Karpas-422 (cell line): Measurements from ENCODE around the gene BPIFB4. TPM values are rescaled to one million over a fixed set of nuclear protein-coding genes. Genes with fewer than 3 reads are reported as not detected.

ENCODE experiments used
- DNase-seq: peaks from one replicate; pipeline ENCODE4 v3.0.0-alpha.2; 2015
- H2AFZ ChIP-seq: fragments of 200-600 bp; sonication (generic); 2 replicates; pipeline ENCODE4 v1.6.1; 2014; ENCODE audit warnings: antibody characterized with exemption, low read length, mixed read lengths
- H3K27ac ChIP-seq: fragments of 200-600 bp; sonication (generic); 2 replicates; pipeline ENCODE4 v1.5.1; 2014; ENCODE audit warnings: mild to moderate bottlenecking, low read length, moderate library complexity
- H3K27me3 ChIP-seq: fragments of 200-600 bp; sonication (generic); 2 replicates; pipeline ENCODE4 v1.6.1; 2014; ENCODE audit warnings: low read length, mixed read lengths
- H3K36me3 ChIP-seq: fragments of 200-600 bp; sonication (generic); 2 replicates; pipeline ENCODE4 v1.6.1; 2014; ENCODE audit warnings: low read length, mixed read lengths; ENCODE audit not compliant: insufficient read depth
- H3K4me1 ChIP-seq: fragments of 200-600 bp; sonication (generic); 2 replicates; pipeline ENCODE4 v1.6.1; 2014; ENCODE audit warnings: mild to moderate bottlenecking, low read length, mixed read lengths
- H3K4me2 ChIP-seq: fragments of 200-600 bp; sonication (generic); 2 replicates; pipeline ENCODE4 v1.6.1; 2014; ENCODE audit warnings: low read length, low read depth, mild to moderate bottlenecking; ENCODE audit not compliant: poor library complexity, severe bottlenecking
- H3K4me3 ChIP-seq: fragments of 200-600 bp; sonication (generic); 2 replicates; pipeline ENCODE4 v1.5.1; 2014; ENCODE audit warnings: mild to moderate bottlenecking, antibody characterized with exemption, low read length, mixed read lengths
- H3K79me2 ChIP-seq: fragments of 200-600 bp; sonication (generic); 2 replicates; pipeline ENCODE4 v1.6.1; 2014; ENCODE audit warnings: mild to moderate bottlenecking, low read length, mixed read lengths
- H3K9ac ChIP-seq: fragments of 200-600 bp; sonication (generic); 2 replicates; pipeline ENCODE4 v1.6.0; 2014; ENCODE audit warnings: low read length
- H3K9me2 ChIP-seq: fragments of 200-600 bp; sonication (generic), shearing (Covaris generic); replicated peaks from 2 replicates; pipeline ENCODE4 v1.6.0; 2014; ENCODE audit warnings: mild to moderate bottlenecking, low read length, moderate library complexity; ENCODE audit not compliant: insufficient read depth
- H3K9me3 ChIP-seq: fragments of 300-700, 200-600 bp; sonication (generic); 2 replicates; pipeline ENCODE4 v1.6.1; 2014; ENCODE audit warnings: low read length, mixed read lengths
- H4K20me1 ChIP-seq: fragments of 200-600 bp; sonication (generic); 2 replicates; pipeline ENCODE4 v1.6.1; 2014; ENCODE audit warnings: mild to moderate bottlenecking, antibody characterized with exemption, low read length, low read depth; ENCODE audit not compliant: insufficient read depth
- total RNA-seq: library from RNA; depleted of rRNA; stranded (reverse); fragments of >200 nt; shearing (Covaris generic); gene quantifications from 2 replicates; pipeline ENCODE4 v1.2.3, GENCODE V29; 2014; ENCODE audit warnings: low replicate concordance; rRNA removed

BPIFB4 gene
- not detected in 2 replicates for total RNA-seq

DNA sequence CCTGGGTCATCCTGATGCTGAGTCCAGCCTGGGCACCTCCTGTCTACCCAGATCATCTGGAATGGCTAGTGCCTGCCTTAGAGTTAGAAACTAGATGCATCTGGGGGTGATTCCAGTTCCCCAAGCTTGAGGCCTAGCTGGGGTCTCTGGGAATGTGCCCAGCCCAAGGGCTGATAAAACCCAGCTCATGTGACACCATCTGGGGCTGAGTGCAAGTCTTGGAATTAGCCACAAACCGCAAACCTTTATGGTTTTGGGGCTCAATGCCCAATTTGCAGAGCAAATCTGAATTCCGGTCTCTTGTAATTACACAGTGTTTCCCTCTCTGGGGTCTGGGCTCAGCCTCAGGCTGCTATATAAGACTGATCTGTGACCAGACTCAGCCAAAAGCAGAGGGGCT is at the start of gene BPIFB4:
Gene BPIFB4 (plus strand): TSS at position 385 of the 400 bp plus-strand sequence. CDS start 1,884 bp downstream, outside the sequence.
- H3K79me2 ChIP-seq = no peaks in the 10 kb centered on the region
- H4K20me1 ChIP-seq = no peaks in the 10 kb centered on the region
- no peaks in the 10 kb centered on the region for H3K9me3 ChIP-seq
- H2AFZ ChIP-seq = no peak within 1 kb of the TSS
- no peak within 1 kb of the TSS for H3K27ac ChIP-seq
- H3K27me3 ChIP-seq = no peaks in the 10 kb centered on the region
- no peaks in the 10 kb centered on the region for H3K4me1 ChIP-seq
- no peaks in the 10 kb centered on the region for H3K9me2 ChIP-seq
- no peak within 1 kb of the TSS for H3K4me3 ChIP-seq
- no peaks in the 10 kb centered on the region for H3K36me3 ChIP-seq
- DNase-seq = no peak
- no peak within 1 kb of the TSS for H3K9ac ChIP-seq
- H3K4me2 ChIP-seq = no peak within 1 kb of the TSS

DNA sequence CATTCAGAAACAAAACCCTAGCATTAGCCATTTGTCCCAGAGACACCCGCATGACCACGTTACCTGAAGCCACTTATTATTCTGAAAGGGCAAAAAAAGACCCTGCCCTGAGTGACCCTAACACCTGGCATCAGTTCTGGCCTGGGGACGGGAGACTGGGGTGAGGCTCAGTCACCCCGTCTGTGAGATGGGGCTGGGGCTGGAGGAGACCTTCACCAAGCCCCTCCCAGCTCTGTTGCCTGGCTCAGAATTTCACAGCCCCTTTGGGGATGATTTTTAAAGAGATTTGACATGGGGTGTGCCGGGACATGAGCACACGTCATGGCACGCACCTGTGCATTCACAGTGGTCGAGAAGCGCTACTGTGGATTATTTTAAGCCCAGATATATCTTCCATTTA is 49.4 kb upstream of the BPIFB4 start:
- H3K4me1 ChIP-seq = no peaks in the 10 kb centered on the region
- H3K9me2 ChIP-seq = no peaks in the 10 kb centered on the region
- H3K4me3 ChIP-seq = no peak overlapping the region
- H3K36me3 ChIP-seq = no peaks in the 10 kb centered on the region
- H3K27ac ChIP-seq = no peak overlapping the region
- H4K20me1 ChIP-seq = no peaks in the 10 kb centered on the region
- H3K4me2 ChIP-seq = no peak overlapping the region
- DNase-seq = no peak
- H2AFZ ChIP-seq = no peak overlapping the region
- H3K79me2 ChIP-seq = no peaks in the 10 kb centered on the region
- H3K9me3 ChIP-seq = no peaks in the 10 kb centered on the region
- no peak overlapping the region for H3K9ac ChIP-seq
- H3K27me3 ChIP-seq = no peaks in the 10 kb centered on the region

DNA sequence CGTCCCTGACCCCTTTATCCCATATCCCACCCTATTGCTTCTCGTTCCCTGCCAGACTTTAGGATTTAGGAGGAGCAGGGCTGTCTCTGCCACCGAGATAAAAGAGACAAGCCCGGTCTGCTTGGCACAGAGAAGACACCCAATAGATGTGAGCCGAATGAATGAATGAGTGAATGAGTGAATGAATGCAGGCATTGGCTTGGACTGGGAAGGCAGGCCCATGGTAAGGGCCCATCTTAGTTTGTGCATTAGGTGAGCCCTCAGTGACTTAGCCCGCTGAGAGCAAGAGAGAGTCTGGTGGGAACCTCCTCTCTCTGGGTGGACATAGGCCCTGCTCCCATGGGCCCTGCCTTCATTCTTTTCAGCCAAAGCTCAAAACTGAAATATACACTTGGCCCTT is 48.9 kb upstream of the BPIFB4 start:
- H3K27me3 ChIP-seq = no peaks in the 10 kb centered on the region
- H3K27ac ChIP-seq = no peak overlapping the region
- no peak overlapping the region for H3K9ac ChIP-seq
- H2AFZ ChIP-seq = no peak overlapping the region
- no peaks in the 10 kb centered on the region for H3K36me3 ChIP-seq
- no peak for DNase-seq
- H4K20me1 ChIP-seq = no peaks in the 10 kb centered on the region
- no peaks in the 10 kb centered on the region for H3K9me2 ChIP-seq
- no peaks in the 10 kb centered on the region for H3K4me1 ChIP-seq
- H3K4me3 ChIP-seq = no peak overlapping the region
- H3K9me3 ChIP-seq = no peaks in the 10 kb centered on the region
- no peak overlapping the region for H3K4me2 ChIP-seq
- H3K79me2 ChIP-seq = no peaks in the 10 kb centered on the region

DNA sequence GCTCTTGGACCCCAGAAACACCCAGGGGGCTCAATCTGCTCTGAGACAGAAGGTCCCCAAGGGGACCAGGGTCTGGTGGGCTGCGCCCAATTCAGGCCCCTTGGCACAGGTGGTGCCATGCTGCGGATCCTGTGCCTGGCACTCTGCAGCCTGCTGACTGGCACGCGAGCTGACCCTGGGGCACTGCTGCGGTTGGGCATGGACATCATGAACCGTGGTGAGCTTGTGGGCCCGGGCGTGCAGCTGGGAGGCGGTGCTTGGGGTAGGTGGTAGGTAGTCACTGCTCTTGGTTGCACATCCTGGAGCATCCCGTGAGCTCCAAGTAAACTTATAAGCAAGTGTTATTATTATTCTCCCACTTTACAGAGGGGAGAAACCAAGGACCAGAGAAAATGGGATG is 47.9 kb upstream of the BPIFB4 start, which contains the start of gene BPIFB6:
Gene BPIFB6 (plus strand): TSS at position 118 of the 400 bp plus-strand sequence. CDS start 0 bp downstream, at position 118.
- H3K36me3 ChIP-seq = no peaks in the 10 kb centered on the region
- DNase-seq = no peak
- H3K4me2 ChIP-seq = no peak within 1 kb of the TSS

DNA sequence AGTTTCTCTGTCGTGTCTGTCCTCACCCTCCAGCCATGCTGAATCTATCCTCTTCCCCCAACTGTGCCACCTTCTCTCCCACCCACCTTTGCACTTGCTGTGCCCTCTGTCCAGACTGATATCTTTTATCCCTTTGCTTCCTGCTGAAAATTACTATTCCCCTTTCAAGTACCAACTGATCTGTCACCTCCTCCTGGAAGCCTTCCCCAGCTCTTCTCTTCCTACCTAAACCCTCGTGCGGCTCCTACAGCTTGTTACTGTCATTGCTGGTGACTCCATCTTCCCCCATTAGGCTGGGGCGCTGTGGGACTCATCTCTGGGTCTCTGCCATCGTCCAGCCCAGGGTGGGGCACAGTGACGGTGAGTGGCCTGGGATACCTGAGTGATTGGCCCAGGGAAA is 46.9 kb upstream of the BPIFB4 start:
- Histone ChIP-seq H3K36me3 (no peaks in the 10 kb centered on the region), H3K4me2 (no peak overlapping the region), H3K79me2 (no peaks in the 10 kb centered on the region), H3K9me3 (no peaks in the 10 kb centered on the region), H3K9me2 (no peaks in the 10 kb centered on the region), H2AFZ (no peak overlapping the region), H3K9ac (no peak overlapping the region), H3K4me1 (no peaks in the 10 kb centered on the region), H3K27me3 (no peaks in the 10 kb centered on the region), H3K27ac (no peak overlapping the region), H3K4me3 (no peak overlapping the region), H4K20me1 (no peaks in the 10 kb centered on the region)
- no peak for DNase-seq

More for the DNA sequence above, 47.9 kb upstream of the BPIFB4 start, which contains the start of gene BPIFB6:
- H4K20me1 ChIP-seq = no peaks in the 10 kb centered on the region
- no peaks in the 10 kb centered on the region for H3K9me3 ChIP-seq
- H3K79me2 ChIP-seq = no peaks in the 10 kb centered on the region
- no peaks in the 10 kb centered on the region for H3K9me2 ChIP-seq
- H3K9ac ChIP-seq = no peak within 1 kb of the TSS
- no peak within 1 kb of the TSS for H2AFZ ChIP-seq
- no peak within 1 kb of the TSS for H3K4me3 ChIP-seq
- no peak within 1 kb of the TSS for H3K27ac ChIP-seq
- no peaks in the 10 kb centered on the region for H3K4me1 ChIP-seq
- no peaks in the 10 kb centered on the region for H3K27me3 ChIP-seq

DNA sequence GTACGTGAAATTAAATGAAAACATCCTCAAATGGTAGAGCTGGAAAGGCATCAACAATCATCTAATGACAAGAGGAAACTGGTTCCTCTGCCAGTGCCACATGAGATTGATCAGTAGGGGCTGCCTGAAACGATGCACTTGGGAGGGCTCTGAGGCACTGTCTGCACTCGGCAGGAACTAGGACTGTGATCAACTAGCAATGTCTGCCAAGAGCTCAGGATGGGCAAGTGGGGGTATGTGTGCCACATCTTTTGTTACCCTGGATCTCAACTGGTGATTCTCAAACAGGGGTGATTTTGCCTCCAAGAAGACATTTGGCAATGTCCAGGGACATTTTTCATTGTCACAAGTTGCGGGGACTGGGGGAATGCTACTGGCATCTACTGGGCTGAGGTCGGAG is 46.1 kb upstream of the BPIFB4 start:
- no peak overlapping the region for H3K4me3 ChIP-seq
- no peaks in the 10 kb centered on the region for H3K27me3 ChIP-seq
- no peaks in the 10 kb centered on the region for H3K9me2 ChIP-seq
- no peak overlapping the region for H2AFZ ChIP-seq
- H4K20me1 ChIP-seq = no peaks in the 10 kb centered on the region
- no peak for DNase-seq
- no peak overlapping the region for H3K27ac ChIP-seq
- no peaks in the 10 kb centered on the region for H3K4me1 ChIP-seq
- no peaks in the 10 kb centered on the region for H3K79me2 ChIP-seq
- H3K36me3 ChIP-seq = no peaks in the 10 kb centered on the region
- H3K9me3 ChIP-seq = no peaks in the 10 kb centered on the region
- H3K9ac ChIP-seq = no peak overlapping the region
- no peak overlapping the region for H3K4me2 ChIP-seq

DNA sequence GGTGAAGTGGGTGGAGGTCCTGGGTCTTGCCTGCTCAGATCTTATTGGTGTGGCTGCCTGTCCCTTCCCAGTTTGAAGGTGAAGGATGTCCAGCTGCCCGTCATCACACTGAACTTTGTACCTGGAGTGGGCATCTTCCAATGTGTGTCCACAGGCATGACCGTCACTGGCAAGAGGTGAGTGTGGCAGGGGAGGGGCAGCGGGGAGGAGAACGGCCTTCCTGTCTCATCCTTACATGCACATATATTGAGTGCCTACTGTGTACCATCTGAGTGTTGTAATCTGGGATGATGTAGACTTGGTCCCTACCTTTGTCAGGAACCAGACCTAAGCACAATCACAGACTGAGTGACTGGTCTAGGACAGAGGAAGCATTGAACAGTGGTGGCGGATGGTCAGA is 45.3 kb upstream of the BPIFB4 start:
- Histone ChIP-seq H3K79me2 (no peaks in the 10 kb centered on the region), H3K9me2 (no peaks in the 10 kb centered on the region), H3K9me3 (no peaks in the 10 kb centered on the region), H3K4me2 (no peak overlapping the region), H4K20me1 (no peaks in the 10 kb centered on the region), H3K36me3 (no peaks in the 10 kb centered on the region), H3K27ac (no peak overlapping the region), H3K4me1 (no peaks in the 10 kb centered on the region), H3K27me3 (no peaks in the 10 kb centered on the region), H2AFZ (no peak overlapping the region), H3K4me3 (no peak overlapping the region), H3K9ac (no peak overlapping the region)
- no peak for DNase-seq

DNA sequence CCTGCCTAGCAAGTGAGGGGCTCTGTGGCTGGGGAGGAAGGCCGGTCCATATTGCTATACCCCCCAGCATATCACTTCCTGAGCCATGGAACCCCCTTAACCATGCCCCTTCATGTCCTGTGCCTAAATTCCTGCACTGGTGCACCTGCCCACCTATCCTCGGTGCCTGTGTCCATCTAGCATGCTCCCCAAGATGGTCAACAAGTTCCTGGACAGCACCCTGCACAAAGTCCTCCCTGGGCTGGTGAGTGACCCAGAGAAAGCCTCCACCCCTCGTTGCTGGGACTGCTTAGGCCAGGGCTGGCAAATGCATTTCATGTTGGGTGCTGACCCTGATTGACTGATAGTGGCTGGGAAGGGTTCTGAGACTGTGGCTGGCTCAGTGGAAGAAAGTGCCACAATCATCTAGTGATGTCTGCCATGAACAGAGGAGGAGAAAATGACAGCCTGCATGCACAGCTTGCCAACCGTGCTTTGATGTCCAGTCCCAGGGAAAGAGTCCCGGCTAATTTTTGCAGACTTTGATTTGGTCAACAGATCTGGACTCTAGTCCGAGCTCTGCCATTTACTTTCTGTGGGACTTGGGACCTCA is 44.4 kb upstream of the BPIFB4 start:
- Histone ChIP-seq H3K9me2 (no peaks in the 10 kb centered on the region), H4K20me1 (no peaks in the 10 kb centered on the region), H3K4me3 (no peak overlapping the region), H3K9ac (no peak overlapping the region), H2AFZ (no peak overlapping the region), H3K4me1 (no peaks in the 10 kb centered on the region), H3K9me3 (no peaks in the 10 kb centered on the region), H3K36me3 (no peaks in the 10 kb centered on the region), H3K4me2 (no peak overlapping the region), H3K79me2 (no peaks in the 10 kb centered on the region), H3K27me3 (no peaks in the 10 kb centered on the region), H3K27ac (no peak overlapping the region)
- no peak for DNase-seq
